ENCODE data around the gene CD302. TPM values are rescaled to one million over a fixed set of nuclear protein-coding genes. Genes with fewer than 3 reads are reported as not detected.

Gene CD302
- total RNA-seq, 1 experiment from 2014 or later = 3.3 TPM

- in situ Hi-C loops (cut with HindIII; ENCODE audit: low pct_unique_long_range_greater_than_20kb, low sequenced_read_pairs) (no loop called here), intact Hi-C loops (cut with micrococcal nuclease; ENCODE audit: unreplicated experiment) (no loop called here)
- no peaks in the 10 kb centered on the region for H3K9me3 ChIP-seq (ENCODE audit: control insufficient read depth, insufficient read depth, low read depth, low read length)
- no peak overlapping the region for H3K27ac ChIP-seq (ENCODE audit: low read length)
- CTCF ChIA-PET = no interaction called here
- H3K4me3 ChIP-seq (ENCODE audit: low read depth in 2 of 2, low read length in 2 of 2) = no peak overlapping the region
- POLR2A ChIA-PET = no interaction called here
- H3K36me3 ChIP-seq (ENCODE audit: control insufficient read depth, insufficient read depth, low read length) = no peaks in the 10 kb centered on the region
- no peak for ATAC-seq
- no peak for DNase-seq (ENCODE audit: low read depth, low spot score)
- no peak for TF ChIP-seq TCF7L2 (IDR thresholded peaks at IDR 0.05; ENCODE audit: low read depth, low read length)
- TF ChIP-seq REST (IDR thresholded peaks at IDR 0.05; ENCODE audit: insufficient read depth in 1 of 2, low read depth in 2 of 2, low read length in 1 of 2) = no peak
- TF ChIP-seq SIN3A (IDR thresholded peaks at IDR 0.05; ENCODE audit: borderline replicate concordance, insufficient read depth, low read depth, low read length) = no peak
- no peak for TF ChIP-seq POLR2AphosphoS5 (IDR thresholded peaks at IDR 0.05; ENCODE audit: low read depth, low read length)
- no peak for TF ChIP-seq CTCF (IDR thresholded peaks at IDR 0.05)
- BruUV-seq (replicated peaks) = no TSS peak
- H3K4me1 ChIP-seq (ENCODE audit: control insufficient read depth, insufficient read depth, low read length) = no peaks in the 10 kb centered on the region
- 0 out of 2 replicates have a peak, but pooled peaks cover 2% of the 10 kb centered on the region for H3K27me3 ChIP-seq (ENCODE audit: control insufficient read depth, insufficient read depth, low read length)
Observed at GRCh38 chr2:159840616-159841015, 42.6 kb upstream of the CD302 start.

- Histone ChIP-seq H3K9me3 (ENCODE audit: control insufficient read depth, insufficient read depth, low read depth, low read length) (no peaks in the 10 kb centered on the region), H3K4me1 (ENCODE audit: control insufficient read depth, insufficient read depth, low read length) (no peaks in the 10 kb centered on the region), H3K27ac (ENCODE audit: low read length) (no peak overlapping the region), H3K36me3 (ENCODE audit: control insufficient read depth, insufficient read depth, low read length) (no peaks in the 10 kb centered on the region), H3K4me3 (ENCODE audit: low read depth in 2 of 2, low read length in 2 of 2) (no peak overlapping the region), H3K27me3 (ENCODE audit: control insufficient read depth, insufficient read depth, low read length) (no peaks in the 10 kb centered on the region; the same call in 1 of the 2 replicates)
- in situ Hi-C loops (cut with HindIII; ENCODE audit: low pct_unique_long_range_greater_than_20kb, low sequenced_read_pairs) (no loop called here), intact Hi-C loops (cut with micrococcal nuclease; ENCODE audit: unreplicated experiment) (no loop called here)
- ATAC-seq (no peak), DNase-seq (ENCODE audit: low read depth, low spot score) (no peak)
- no TSS peak for BruUV-seq (replicated peaks)
- ChIA-PET CTCF (no interaction called here), POLR2A (no interaction called here)
- no peak for TF ChIP-seq CTCF (IDR thresholded peaks at IDR 0.05)
- TF ChIP-seq SIN3A (IDR thresholded peaks at IDR 0.05; ENCODE audit: borderline replicate concordance, insufficient read depth, low read depth, low read length) = no peak
- TF ChIP-seq REST (IDR thresholded peaks at IDR 0.05; ENCODE audit: insufficient read depth in 1 of 2, low read depth in 2 of 2, low read length in 1 of 2) = no peak
- no peak for TF ChIP-seq TCF7L2 (IDR thresholded peaks at IDR 0.05; ENCODE audit: low read depth, low read length)
- TF ChIP-seq POLR2AphosphoS5 (IDR thresholded peaks at IDR 0.05; ENCODE audit: low read depth, low read length) = no peak
Observed at GRCh38 chr2:159832858-159833257, 34.9 kb upstream of the CD302 start.
